Measurements from ENCODE around the gene APOD. TPM values are rescaled to one million over a fixed set of nuclear protein-coding genes. Genes with fewer than 3 reads are reported as not detected.
"Not testable (repeated sequence)": the region's sequence is repeated elsewhere in the genome, so short reads cannot be mapped to it uniquely, and the experiment has no call there.

Gene APOD
- total RNA-seq, 1 donor, result 1.4 TPM

DNA sequence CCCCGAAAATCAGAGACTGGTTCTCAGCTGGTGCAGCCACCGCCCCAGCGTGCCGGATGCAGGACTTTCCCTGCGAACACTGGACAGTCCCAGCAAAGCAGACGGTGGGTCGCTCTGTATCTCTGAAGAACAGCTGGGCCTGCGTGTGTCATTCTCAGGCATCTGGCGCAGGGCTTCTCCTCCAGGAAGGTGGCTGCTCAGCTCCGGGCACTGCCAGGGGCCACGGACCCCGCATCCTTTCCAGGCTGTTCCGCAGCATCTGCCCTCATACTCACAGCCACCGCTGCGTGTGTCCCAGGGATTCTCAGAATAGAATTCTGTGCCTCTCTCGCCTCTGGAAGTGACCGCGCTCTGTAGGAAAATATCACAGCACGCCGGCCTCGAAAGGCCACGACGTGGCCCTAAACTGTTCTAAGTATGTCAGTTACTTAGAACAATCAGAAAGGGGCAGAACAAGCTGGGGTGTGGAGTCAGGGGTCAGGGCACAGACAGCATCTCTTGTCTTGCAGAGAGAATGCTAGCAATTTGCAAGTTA, 44.7 kb upstream of the APOD start:
- not testable (repeated sequence) for H3K27me3 ChIP-seq (ENCODE audit: insufficient read depth, low read length); H3K27ac ChIP-seq (ENCODE audit: low read depth, low read length); H3K79me2 ChIP-seq (ENCODE audit: insufficient read depth, low read length); H3K4me1 ChIP-seq (ENCODE audit: insufficient read depth, low read length); H4K20me1 ChIP-seq (ENCODE audit: insufficient read depth, low read length); H3K9me3 ChIP-seq (ENCODE audit: low read depth, low read length); H3K4me3 ChIP-seq (ENCODE audit: insufficient read depth, low read length); H2AFZ ChIP-seq (ENCODE audit: low read length); H3K36me3 ChIP-seq (ENCODE audit: insufficient read depth, low read length); H3K4me2 ChIP-seq (ENCODE audit: insufficient read depth, low read length); DNase-seq (ENCODE audit: insufficient read length, low spot score, missing footprints)

DNA sequence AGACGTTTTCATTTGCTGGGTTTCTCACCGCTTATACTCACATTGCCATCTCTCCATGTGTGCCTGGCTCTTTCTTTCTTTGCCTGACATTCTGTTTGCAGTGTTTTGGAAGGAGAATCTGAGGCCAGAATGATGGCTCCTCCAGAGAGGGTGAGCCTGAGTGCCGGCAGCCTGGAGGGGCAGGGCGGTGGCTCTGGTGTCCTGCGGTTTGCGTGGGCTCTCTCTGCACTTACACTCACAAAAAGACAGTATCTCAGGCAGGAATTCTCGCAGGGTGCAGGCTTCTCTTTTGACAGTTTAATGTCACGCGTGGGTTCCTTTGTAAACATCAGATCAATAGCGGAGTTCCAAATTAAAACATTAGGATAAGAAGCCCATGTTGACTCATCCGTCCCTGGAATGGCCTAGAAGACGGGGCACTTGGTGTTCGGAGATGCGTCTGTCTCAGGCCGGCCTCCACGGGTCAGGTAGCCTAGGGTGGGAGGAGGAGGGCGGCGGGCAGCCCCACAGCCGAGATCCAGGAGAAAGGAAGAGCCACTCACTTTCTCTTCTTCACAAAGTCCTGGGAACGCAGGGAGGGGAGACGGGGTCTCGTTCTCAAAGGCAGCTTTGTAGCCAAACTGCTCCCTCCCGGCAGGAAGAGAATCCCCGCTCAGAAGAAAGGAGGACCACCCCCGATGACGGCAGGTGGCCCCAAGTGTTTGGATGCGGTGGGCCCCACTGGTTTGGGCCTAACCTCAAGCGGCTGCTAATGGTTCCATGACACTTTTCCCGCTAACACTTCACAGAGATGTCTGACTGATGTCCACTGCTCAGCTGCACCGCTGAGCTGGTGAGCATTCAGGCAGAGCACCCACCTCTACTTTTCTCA, 44.0 kb upstream of the APOD start:
- H3K36me3 ChIP-seq (ENCODE audit: insufficient read depth, low read length); H3K4me1 ChIP-seq (ENCODE audit: insufficient read depth, low read length); H3K27ac ChIP-seq (ENCODE audit: low read depth, low read length); H3K27me3 ChIP-seq (ENCODE audit: insufficient read depth, low read length); H2AFZ ChIP-seq (ENCODE audit: low read length); H3K4me2 ChIP-seq (ENCODE audit: insufficient read depth, low read length); H3K4me3 ChIP-seq (ENCODE audit: insufficient read depth, low read length); H3K79me2 ChIP-seq (ENCODE audit: insufficient read depth, low read length); H4K20me1 ChIP-seq (ENCODE audit: insufficient read depth, low read length); H3K9me3 ChIP-seq (ENCODE audit: low read depth, low read length): not testable (repeated sequence)
- DNase-seq (ENCODE audit: insufficient read length, low spot score, missing footprints), result peak; percentile 34

DNA sequence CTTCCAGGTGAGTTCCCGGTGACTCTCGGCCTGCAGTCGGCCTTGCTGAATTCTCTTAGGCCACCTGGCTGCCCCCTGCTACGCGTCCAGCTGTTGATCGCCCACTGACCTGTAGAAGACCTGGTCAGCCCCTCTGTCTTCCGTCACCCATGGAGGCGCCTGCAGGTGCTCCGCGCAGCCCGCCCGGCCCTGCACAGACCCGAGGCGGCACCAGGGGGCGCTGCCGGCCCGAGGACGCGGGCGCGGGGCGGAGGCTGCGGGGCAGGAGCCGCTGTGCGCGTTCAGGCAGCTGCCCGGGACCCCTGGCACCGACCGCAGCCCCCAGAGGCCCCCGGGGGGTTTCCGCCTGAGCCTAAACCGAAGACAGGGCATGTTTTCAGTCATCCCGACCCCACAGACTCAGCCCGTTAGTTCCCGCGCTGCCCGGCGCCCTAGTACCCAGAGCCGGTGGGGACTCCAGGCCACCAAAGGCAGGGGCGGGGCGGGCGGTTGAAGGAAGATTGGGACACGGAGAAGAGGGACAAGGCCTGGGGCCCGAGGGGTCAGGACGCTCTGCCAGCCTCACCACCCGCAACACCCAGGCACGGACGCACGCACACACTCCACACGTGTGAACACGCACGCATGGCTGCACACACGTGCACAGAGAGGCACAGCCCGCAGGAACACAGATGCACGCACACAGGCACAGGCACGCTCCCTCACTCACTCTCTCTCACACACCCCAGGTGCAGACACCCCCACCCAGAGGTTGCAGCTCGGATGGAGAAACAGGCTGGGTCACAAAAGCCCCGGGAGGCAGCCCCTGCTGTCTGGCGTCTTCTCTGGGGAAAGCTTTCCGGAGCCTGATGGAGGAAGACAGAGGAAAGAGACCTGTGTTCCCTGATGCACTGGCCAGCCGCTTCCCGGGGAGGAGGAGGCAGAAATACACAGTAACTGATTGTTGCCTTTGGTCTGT, 41.1 kb upstream of the APOD start:
- not testable (repeated sequence) for H3K27ac ChIP-seq (ENCODE audit: low read depth, low read length); H3K4me2 ChIP-seq (ENCODE audit: insufficient read depth, low read length); H3K27me3 ChIP-seq (ENCODE audit: insufficient read depth, low read length); H4K20me1 ChIP-seq (ENCODE audit: insufficient read depth, low read length); H3K4me3 ChIP-seq (ENCODE audit: insufficient read depth, low read length); H2AFZ ChIP-seq (ENCODE audit: low read length); DNase-seq (ENCODE audit: insufficient read length, low spot score, missing footprints); H3K4me1 ChIP-seq (ENCODE audit: insufficient read depth, low read length); H3K36me3 ChIP-seq (ENCODE audit: insufficient read depth, low read length); H3K79me2 ChIP-seq (ENCODE audit: insufficient read depth, low read length); H3K9me3 ChIP-seq (ENCODE audit: low read depth, low read length)

DNA sequence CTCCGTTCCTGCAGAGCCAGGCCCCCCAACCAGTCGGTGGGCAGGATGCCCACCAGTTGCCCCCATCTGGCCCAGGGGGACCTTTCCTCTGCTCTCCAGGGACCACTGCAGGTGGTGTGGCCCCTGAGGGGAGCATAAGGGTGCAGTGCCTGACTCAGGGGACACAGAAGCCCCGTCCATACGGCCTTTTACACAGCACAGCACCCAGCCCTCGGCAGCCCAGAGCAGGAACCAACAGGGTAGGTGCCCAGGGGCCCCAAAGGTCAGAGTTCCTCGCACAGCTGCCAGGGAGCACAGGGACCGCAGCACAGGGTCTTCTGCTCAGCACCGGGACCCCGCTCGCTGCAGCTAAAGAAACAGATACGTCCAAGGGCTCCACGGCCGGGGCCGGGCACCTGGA, 40.4 kb upstream of the APOD start:
- H3K27ac ChIP-seq (ENCODE audit: low read depth, low read length); H3K36me3 ChIP-seq (ENCODE audit: insufficient read depth, low read length); H3K4me1 ChIP-seq (ENCODE audit: insufficient read depth, low read length); H3K9me3 ChIP-seq (ENCODE audit: low read depth, low read length); H2AFZ ChIP-seq (ENCODE audit: low read length); H3K79me2 ChIP-seq (ENCODE audit: insufficient read depth, low read length); H3K4me3 ChIP-seq (ENCODE audit: insufficient read depth, low read length); H3K4me2 ChIP-seq (ENCODE audit: insufficient read depth, low read length); H3K27me3 ChIP-seq (ENCODE audit: insufficient read depth, low read length); DNase-seq (ENCODE audit: insufficient read length, low spot score, missing footprints); H4K20me1 ChIP-seq (ENCODE audit: insufficient read depth, low read length): not testable (repeated sequence)

- not testable (repeated sequence) for H3K4me2 ChIP-seq (ENCODE audit: insufficient read depth, low read length); DNase-seq (ENCODE audit: insufficient read length, low spot score, missing footprints); H3K79me2 ChIP-seq (ENCODE audit: insufficient read depth, low read length); H2AFZ ChIP-seq (ENCODE audit: low read length); H3K27ac ChIP-seq (ENCODE audit: low read depth, low read length); H3K27me3 ChIP-seq (ENCODE audit: insufficient read depth, low read length); H3K4me3 ChIP-seq (ENCODE audit: insufficient read depth, low read length); H3K36me3 ChIP-seq (ENCODE audit: insufficient read depth, low read length); H4K20me1 ChIP-seq (ENCODE audit: insufficient read depth, low read length); H3K4me1 ChIP-seq (ENCODE audit: insufficient read depth, low read length); H3K9me3 ChIP-seq (ENCODE audit: low read depth, low read length)
Observed at GRCh38 chr3:195623217-195623965, 39.7 kb upstream of the APOD start.

DNA sequence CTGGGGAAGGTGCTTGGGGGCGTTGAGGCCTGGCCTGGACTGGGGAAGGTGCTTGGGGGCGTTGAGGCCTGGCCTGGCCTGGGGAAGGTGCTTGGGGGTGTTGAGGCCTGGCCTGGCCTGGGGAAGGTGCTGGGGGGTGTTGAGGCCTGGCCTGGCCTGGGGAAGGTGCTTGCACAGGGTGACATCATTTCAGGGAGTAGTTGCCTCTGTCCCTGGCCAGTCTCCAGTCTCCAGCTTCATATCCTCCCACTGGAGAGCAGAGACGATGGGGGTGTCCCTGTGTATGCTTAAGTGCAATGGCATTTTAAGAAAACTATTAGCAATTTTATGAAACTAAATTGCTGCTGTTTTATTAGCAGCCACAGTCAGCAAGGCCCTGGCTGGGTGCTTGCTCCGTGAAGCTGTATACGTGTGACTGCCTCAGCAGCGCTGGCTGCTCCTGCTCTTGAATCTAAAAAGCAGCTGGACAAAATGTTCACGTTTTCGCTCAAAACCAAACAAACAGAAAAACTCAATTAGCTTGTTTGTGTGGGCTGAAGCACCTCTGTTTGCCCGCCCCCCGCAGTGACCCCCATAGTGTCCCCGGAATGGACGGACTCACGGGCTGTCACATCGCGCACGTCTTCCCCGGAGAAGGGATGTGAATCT, 38.9 kb upstream of the APOD start:
- not testable (repeated sequence) for H2AFZ ChIP-seq (ENCODE audit: low read length); DNase-seq (ENCODE audit: insufficient read length, low spot score, missing footprints); H3K4me3 ChIP-seq (ENCODE audit: insufficient read depth, low read length); H3K4me1 ChIP-seq (ENCODE audit: insufficient read depth, low read length); H3K9me3 ChIP-seq (ENCODE audit: low read depth, low read length); H3K79me2 ChIP-seq (ENCODE audit: insufficient read depth, low read length); H4K20me1 ChIP-seq (ENCODE audit: insufficient read depth, low read length); H3K36me3 ChIP-seq (ENCODE audit: insufficient read depth, low read length); H3K27me3 ChIP-seq (ENCODE audit: insufficient read depth, low read length); H3K27ac ChIP-seq (ENCODE audit: low read depth, low read length); H3K4me2 ChIP-seq (ENCODE audit: insufficient read depth, low read length)

DNA sequence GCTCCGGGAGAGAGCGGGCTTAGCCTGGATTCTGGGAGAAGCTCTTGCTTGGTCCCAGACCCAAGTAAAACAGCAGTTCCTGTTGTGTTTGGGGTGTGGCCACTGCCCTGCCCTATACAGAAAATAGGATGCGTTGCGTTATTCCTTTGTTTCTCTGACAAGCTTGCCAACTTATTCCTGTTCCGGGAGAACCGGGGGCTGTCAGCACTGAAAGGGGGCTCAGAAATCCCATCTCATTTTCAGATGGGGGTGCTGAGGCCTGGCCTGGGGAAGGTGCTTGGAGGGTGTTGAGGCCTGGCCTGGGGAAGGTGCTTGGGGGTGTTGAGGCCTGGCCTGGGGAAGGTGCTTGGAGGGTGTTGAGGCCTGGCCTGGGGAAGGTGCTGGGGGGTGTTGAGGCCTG, 38.3 kb upstream of the APOD start:
- not testable (repeated sequence) for H3K4me2 ChIP-seq (ENCODE audit: insufficient read depth, low read length); DNase-seq (ENCODE audit: insufficient read length, low spot score, missing footprints); H3K4me3 ChIP-seq (ENCODE audit: insufficient read depth, low read length); H3K27me3 ChIP-seq (ENCODE audit: insufficient read depth, low read length); H4K20me1 ChIP-seq (ENCODE audit: insufficient read depth, low read length); H3K79me2 ChIP-seq (ENCODE audit: insufficient read depth, low read length); H3K9me3 ChIP-seq (ENCODE audit: low read depth, low read length); H3K27ac ChIP-seq (ENCODE audit: low read depth, low read length); H2AFZ ChIP-seq (ENCODE audit: low read length); H3K36me3 ChIP-seq (ENCODE audit: insufficient read depth, low read length); H3K4me1 ChIP-seq (ENCODE audit: insufficient read depth, low read length)

GRCh38 chr3:195621095-195621494, 37.4 kb upstream of the APOD start:
- H4K20me1 ChIP-seq (ENCODE audit: insufficient read depth, low read length); H3K36me3 ChIP-seq (ENCODE audit: insufficient read depth, low read length); H3K27me3 ChIP-seq (ENCODE audit: insufficient read depth, low read length); H3K4me1 ChIP-seq (ENCODE audit: insufficient read depth, low read length); H3K79me2 ChIP-seq (ENCODE audit: insufficient read depth, low read length); H3K27ac ChIP-seq (ENCODE audit: low read depth, low read length); H3K4me2 ChIP-seq (ENCODE audit: insufficient read depth, low read length); H3K9me3 ChIP-seq (ENCODE audit: low read depth, low read length); H2AFZ ChIP-seq (ENCODE audit: low read length); H3K4me3 ChIP-seq (ENCODE audit: insufficient read depth, low read length): not testable (repeated sequence)
- DNase-seq (ENCODE audit: insufficient read length, low spot score, missing footprints), result peak; percentile 60
